Stimulated activated CD8-positive, alpha-beta memory T cell treated with anti-CD3 and anti-CD28 coated beads, Interleukin-7, amount 100 ng/mL, for 24 hours (primary cell): ENCODE measurements around the gene MMP26.

ENCODE experiments used
- DNase-seq: peaks from one replicate; pipeline ENCODE4 v3.0.0-alpha.2; 2020; ENCODE audit warnings: low read depth

Gene MMP26

GRCh38 chr11:4704054-4704789, at the start of gene MMP26:
MMP26 (plus strand) TSS chr11:4704784.
- no peak for DNase-seq

GRCh38 chr11:4658629-4659445, 45.7 kb upstream of the MMP26 start:
- no peak for DNase-seq

DNA sequence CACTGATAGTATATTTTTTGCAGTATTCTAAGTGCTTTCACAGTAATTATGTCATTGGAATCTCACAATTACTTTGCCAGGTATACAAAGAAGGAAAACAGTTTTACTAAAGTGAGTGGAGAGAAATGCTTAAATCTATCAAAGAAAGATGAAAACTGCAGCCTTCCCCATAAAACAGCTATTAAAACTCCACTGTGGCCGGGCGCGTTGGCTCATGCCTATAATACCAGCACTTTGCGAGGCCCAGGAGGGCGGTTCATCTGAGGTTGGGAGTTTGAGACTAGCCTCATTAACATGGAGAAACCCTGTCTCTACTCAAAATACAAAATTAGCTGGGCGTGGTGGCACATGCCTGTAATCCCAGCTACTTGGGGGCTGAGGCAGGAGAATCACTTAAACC, 41.7 kb upstream of the MMP26 start:
- DNase-seq: no peak

DNA sequence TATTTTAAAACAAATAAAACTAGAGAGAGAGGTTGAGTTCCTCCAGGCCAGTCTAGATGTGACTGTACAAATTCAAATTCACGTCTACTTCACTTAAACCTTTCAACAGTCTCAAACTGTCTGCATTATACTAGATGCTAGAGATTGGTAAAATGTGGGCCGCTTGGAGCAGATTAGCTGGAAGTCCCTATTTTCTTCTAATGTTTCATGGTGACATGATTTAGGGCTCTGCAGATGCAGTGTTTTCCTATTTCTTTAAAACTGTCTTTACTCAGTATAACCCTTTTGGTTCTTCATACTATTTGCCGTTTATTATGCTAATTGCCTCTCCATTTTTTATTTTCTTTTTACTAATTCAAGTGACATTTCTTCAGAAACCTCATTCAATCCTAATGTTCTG, 40.4 kb upstream of the MMP26 start:
- no peak for DNase-seq

DNA sequence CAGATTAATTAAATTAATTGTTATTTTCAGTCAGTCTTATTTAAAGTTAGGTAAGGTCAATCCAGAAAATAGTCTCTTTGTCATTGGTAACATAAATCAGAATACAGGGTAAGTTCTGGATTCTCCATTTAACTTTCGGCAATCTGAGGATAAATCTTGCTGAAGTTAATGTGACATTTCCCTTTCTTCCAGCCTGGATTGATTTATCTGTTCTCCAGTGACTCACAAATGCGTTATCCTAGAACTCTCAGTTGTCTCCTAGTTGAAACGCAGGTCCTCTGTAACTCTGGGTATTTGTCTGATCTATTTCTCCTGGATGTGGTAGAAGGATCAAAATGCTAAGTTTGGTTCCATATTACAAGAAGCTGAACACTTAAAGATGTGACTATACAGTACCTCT, 39.8 kb upstream of the MMP26 start:
- DNase-seq: no peak

DNA sequence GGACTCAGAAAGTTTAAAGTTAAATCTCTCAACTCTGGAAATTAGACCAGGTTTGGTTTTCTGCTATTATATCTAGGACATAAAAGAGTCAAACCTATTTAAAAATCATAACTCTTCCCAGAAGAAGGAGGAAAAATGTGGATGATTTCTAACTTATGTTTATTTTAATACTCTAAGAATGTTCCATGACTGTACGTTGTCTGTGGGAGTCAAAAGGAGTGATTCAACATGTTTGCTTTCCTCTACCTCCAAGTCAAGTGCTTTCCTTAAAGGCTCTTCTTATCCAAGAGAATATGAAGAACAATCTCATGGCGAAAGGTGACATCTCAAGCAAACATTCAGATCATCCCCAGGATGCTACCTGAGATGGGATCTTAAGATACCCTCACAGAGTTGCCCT, 39.2 kb upstream of the MMP26 start:
- DNase-seq: no peak

- DNase-seq: no peak
These were observed 32.8 kb upstream of the MMP26 start for GRCh38 chr11:4671741-4672140.

DNA sequence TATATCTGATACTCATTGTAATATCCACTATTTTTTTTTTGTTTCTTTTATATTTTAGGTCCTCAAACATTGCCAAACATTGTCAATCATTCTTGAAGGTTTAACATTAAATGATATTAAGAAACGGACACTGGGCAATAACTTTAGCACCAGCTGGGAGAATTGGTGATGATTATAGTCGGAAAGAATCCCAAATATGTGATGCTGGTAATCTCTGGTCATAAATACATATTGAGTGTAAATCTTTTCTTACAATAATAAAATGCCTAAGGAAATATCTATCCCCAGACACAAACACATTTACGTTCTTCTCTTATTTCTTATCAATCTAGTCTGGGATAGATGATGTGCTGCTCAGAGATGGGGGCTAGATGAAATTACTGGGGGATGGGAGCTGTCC, 32.1 kb upstream of the MMP26 start:
- no peak for DNase-seq

GRCh38 chr11:4673781-4674180, 30.8 kb upstream of the MMP26 start:
- no peak for DNase-seq

GRCh38 chr11:4677948-4678347, 26.6 kb upstream of the MMP26 start:
- DNase-seq: no peak

- no peak for DNase-seq
These were observed 24.2 kb upstream of the MMP26 start for GRCh38 chr11:4680341-4680740.

DNA sequence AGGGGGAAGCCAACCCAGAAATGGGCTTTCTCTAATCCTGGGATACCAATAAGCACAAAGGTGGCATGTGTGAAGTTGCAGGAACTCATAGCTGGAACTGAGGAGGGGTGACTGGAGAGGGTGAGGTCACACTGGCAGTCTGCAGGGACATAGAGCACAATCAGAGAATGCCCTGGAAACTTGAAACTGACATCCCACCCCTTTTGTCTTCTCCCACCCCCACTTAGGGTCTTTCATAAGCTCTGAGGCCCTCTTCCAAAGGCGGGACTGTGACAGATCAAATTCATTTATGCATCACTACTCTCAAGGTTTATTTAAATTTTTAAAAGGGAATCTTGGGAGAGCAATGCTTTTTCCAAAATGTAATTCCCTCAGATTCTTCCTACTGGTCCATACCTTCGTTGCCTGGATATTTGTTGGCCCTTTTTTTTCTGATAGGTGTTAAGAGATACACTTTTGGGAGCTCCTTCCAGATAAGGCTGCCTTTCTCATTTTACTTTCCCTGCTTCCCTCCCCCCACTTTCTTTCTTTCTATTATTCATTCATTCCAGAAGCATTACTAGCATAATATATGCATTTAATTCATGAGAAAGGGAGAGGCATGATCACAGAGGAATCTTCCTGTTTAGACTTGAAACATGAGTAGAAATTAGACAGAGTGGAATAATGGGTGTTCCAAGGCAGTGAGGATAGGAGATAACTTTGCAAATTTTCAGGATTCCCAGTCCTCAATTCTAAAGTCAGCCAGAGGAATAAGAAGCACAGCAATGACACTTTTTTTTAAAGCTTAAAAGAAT, 21.8 kb upstream of the MMP26 start:
- DNase-seq: no peak

DNA sequence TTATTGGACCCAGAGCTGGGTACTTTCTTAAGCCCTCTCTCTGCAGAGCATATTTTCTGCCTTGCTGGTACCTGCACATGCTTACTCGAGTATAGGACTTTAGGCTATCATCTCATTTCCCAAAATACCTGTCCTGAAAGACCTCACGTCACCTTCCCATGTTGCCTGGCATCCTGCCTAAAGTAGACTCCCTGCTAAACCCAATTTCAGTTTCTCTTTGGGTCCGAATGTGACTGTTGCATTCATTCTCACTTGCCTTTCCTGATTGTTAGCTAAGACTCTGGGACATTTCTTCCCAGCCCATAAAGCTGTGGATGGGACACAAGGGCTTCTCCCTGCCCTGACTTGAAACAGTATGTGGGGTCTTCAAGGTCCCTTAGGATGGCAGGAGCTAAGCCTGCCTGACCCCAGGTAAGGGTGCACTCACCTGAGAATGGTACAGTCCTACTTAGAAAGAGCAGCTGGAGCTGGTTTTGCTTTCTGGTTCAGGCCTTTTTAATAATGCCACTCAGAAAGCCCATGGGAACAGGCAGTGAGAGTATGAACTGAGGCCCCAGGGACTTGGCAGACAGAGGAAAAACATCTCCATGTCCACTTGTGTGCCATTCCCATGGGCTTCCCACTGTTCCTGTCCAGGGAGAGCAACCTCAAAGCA, 19.8 kb upstream of the MMP26 start:
- DNase-seq: no peak

DNA sequence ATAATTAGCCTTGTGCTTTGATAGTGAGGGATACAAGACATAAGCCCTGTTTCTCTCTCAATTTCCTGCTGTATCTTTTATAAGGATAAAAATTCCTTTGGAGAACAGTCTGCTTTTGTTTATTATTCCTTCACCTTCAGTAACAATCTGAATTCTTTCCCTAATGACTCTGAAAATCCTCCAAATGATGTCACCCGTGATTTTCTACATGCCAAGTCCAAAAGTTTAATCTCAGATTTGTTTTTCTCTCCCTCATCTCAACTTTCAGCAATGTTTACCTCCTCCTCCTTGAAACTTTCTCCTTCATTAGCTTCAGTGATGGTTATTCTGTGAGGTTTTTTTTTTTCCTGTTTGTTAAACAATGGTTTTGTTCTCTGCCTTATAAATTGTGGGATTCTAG, 9.1 kb upstream of the MMP26 start:
- no peak for DNase-seq

GRCh38 chr11:4697585-4697984, 7.0 kb upstream of the MMP26 start, which contains the start of gene OR51E2:
OR51E2 (minus strand) TSS chr11:4697853; CDS start chr11:4682711, 15,142 bp downstream.
- DNase-seq: no peak

DNA sequence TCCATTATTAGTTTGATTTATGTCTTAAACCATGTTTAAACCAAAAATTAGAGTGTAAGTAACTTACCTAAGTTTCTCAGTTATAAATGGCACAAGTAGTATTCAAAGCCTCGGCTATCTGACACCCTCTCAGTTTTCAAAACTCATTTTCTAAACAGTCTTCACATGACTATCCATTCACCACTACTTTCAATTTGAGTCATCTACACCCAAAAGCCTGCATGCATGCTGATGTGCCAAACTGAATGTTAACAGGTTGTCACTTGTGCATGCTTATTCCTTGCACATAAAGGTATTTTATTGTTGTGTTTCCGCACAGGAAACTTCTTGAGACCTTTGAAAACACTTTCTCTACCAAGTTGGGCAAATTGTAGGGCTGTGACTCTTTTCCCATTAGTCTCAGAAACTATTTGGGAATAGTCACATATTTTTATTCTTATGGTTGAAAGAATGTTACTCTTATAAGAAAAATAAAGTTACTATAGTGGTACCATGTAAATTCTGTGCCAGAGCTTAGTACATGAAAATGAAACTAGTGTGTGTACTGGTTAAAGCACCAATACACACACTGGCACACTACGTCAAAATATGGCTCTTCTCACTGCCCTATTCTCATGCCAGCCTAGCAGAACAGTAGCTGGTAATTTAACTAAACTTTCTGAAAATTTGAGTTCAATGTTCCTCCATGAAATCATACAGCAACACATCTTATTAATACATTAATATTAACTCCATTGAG, 4.7 kb upstream of the MMP26 start:
- no peak for DNase-seq

DNA sequence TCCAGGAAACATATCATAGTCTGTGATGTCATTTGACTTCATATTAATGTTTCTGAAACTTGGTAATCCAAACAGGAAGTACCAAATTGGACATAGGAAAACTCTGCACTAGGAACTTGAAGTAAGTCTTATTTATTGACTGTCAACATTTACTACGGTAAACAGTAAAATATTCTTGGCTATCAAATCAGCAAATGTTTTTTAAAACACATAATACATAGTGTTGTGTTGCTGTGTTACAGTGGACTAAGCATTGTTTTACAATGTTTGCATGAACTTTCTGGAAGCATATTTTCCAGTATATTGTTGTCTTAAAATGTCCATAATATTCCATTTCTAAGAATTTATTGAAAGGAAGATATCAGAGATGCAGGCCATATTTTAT, 4.2 kb upstream of the MMP26 start:
- no peak for DNase-seq

GRCh38 chr11:4704790-4705334, 278 bp downstream of the MMP26 start:
- DNase-seq: no peak

GRCh38 chr11:4713241-4713640, 8.7 kb downstream of the MMP26 start:
- no peak for DNase-seq

GRCh38 chr11:4714300-4714699, 9.7 kb downstream of the MMP26 start:
- no peak for DNase-seq
